NCI-H226 (cell line): ENCODE results near the gene M6PR.

Experiments used
- DNase-seq: peaks from one replicate; pipeline ENCODE4 v3.0.0-alpha.2; 2015

The M6PR gene

DNA sequence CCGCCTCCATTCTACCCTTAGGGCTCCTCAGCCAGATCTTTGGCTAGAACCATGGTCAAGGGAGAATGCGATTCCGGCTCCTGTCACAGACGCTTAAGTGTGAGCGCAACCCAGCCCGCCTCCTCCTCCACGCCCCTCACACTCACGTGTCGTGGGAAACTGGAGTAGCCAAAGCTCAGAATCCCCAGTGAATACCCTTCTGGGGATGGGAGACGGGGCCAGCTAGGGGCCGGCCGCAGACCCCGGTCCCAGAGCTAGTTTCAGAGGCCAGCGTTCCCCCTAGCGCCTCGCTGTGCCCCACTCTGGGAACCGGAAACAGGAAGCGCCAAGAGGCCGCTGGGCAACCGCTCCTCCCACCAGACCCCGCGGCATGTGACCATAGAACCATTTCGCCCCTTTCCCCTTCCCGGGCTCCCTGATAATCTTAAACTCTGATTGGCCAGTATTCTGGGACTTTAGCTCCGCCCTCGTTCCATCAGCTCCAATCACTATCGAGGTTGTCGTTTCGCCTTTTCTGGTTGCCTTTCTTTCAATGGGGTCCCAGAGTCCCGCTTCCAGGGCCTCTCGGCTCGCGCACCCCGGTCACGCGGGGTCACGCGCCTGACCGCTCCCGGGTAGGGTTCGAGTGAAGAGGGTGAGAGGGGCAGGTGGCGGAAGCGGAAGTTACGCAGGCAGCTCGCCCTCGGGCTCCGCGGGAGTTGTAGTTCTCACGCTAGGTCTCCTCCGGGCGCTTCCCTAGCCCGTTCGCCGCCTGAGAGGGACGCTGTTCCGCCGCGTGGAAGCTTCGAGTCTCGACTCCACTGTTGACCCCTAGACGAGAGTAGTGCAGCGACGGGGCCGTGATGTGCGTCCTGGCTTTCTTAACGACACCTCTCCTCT is at the start of gene M6PR:
Gene M6PR (minus strand): TSS at position 304 of the 879 bp plus-strand sequence. CDS start 3,241 bp downstream, outside the sequence.
- DNase-seq = peak; percentile 96

- peak; percentile 70 for DNase-seq
Measured at GRCh38 chr12:8996682-8997405, 47.4 kb upstream of the M6PR start.

DNA sequence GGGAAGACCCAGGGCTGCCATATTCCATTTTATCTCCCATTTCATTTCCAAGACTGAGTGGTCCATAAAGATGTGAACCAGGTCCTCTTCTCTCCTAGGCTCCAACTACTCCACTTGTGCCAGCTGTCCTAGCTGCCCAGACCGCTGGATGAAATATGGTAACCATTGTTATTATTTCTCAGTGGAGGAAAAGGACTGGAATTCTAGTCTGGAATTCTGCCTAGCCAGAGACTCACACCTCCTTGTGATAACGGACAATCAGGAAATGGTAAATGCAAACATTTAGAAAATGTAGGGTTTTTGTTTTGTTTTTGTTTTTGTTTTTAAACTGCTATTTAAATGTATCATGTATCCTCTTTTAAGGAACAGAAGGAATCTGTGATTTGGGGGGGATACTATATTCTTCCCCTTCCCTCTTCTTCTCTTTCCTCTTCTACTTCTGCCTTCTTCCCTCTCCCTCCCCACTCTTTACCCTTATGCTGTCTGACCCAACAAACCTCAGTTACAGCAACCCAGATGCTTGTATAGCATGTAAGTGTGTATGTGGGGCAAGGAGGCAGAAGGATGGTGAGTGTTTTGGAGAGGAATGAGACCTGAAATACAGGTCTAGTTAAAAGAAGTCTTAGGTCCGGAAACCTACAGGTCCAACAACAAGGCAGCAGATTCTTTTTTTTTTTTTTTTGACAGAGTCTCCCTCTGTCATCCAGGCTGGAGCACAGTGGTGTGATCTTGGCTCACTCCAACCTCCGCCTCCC is 45.8 kb upstream of the M6PR start:
- no peak for DNase-seq

DNA sequence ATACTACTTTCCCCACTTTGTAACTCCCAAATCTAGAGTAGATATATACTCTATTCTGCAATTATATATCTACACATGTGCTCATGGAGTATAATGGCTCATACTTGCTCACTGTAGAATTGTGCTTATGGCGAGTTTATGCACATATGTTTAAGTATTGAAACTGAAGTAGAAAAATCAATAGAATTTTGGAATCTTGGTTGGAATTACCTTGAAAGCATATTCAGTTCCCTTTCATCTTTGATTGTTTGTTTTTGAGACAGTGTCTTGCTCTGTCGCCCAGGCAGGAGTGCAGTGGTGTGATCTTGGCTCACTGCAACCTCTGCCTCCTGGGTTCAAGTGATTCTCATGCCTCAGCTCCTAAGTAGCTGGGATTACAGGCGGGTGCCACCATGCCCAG is 44.4 kb upstream of the M6PR start:
- no peak for DNase-seq

DNA sequence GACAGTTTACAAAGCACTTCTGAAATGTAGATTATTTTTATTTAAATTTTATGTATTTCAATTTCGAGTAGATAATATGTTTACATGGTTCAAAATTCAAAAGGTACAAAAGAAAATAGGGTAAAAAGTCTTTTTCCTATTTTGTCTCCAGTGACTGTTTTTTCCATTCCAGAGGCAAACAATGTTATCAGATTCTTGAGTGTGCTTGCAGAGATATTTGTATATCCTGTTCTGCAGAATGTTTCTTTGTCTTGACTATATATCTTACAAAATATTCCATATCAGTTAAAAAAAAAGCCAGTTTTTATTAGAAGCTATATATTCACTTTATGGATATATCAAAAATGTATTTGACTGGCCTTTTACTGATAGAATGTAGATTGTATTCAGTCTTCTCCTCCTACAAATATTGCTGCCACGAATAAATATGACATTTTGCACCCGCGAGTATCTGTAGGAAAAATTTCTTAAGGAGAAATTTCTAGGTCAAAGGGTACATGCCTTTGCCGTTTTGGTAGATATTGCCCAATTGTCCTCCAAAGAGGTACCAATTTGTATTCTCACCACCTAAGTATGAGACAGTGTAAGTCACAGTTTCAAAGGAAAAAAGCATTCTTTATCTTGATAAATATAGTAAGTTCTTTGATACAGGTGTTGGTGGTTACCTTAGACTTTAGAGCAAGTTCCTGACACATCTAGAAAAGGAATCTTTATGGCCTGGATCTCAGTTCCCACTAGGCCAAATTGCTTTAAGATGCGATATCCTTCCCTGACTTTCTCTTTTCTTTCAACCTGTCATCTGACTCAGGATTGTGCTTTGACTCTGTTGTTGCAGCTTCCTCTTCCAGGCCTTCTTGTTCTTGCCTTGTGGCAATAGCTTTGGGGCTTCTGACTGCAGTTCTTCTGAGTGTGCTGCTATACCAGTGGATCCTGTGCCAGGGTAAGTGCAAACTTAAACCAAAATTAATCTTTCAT is 42.2 kb upstream of the M6PR start:
- DNase-seq = no peak

DNA sequence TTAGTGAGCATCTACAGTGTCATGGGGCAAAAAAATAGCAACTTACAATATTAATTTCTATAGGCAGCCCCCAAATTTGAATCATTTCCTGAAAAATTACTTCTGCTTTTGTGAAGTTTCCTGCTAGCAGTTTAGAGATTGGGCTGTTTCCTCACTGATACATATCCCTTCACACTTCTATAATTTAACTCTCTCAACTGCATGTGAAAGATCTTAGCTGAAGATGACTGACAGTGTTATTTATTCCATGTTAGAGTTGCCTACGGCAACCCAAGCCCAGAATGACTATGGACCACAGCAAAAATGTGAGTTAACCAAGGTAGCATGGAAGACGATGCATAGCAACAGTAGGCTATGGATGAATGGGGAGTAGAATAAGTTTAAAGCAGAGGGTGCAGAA is 40.0 kb upstream of the M6PR start, which contains the start of gene KLRG1:
Gene KLRG1 (plus strand): TSS at position 134 of the 400 bp plus-strand sequence. CDS start 90 bp downstream, at position 224.
- DNase-seq = no peak

- no peak for DNase-seq
Measured at GRCh38 chr12:8987685-8988084, 38.2 kb upstream of the M6PR start.

DNA sequence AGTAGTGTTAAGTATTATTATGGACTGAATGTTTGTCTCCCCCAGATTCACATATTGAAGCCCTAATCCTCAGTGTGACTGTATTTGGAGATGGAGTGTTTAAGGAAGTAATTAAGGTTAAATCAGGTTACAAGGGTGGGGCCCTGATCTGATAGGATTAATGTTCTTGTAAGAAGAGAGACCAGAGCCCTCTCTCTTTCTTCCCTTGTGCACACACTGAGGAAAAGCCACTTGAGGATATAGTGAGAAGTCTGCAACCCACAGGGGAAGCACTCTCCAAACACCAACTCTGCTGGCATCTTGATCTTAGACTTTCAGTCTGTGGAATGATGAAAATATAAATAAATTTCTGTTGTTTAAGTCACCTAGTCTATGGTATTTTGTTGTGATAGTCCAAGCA is 37.7 kb upstream of the M6PR start:
- no peak for DNase-seq

DNA sequence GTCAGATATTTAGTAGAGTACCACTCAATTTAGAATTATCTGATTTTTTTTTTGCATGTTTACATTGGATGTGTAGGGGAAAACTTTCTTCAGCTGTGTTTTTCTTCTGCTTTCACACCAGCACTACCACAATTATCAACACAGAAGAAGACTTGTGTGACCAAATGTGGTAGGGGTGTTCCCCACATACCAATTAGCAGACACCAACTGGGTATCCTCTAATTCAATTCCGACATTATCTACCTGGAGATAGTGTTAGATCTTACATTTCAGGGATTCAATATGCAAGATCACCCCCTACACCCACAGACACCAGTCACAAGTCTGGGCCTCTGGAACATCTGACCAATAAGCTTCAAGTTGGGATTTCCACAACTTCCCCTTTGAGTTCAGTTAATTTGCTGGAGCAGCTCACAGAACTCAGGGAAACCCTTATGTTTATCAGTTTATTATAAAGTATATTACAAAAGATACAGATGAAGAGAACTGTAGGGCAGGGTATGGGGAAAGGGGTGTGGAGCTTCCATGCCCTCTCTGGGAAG is 35.8 kb upstream of the M6PR start:
- no peak for DNase-seq

DNA sequence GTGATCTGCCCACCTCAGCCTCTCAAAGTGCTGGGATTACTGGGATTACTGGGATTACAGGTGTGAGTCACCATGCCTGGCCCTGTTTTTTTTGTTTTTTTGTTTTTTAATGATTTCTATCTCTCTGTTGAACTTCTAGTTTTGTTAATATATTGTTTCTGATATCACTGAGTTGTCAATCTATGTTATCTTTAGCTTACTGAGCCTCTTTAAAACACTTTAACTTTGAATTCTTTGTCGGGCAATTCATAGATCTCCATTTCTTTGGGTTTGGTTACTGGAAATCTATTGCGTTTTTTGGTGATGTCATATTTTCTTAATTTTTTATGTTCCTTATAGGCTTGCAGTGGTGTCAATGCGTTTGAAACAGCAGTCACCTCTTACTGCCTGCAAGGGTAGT is 30.7 kb upstream of the M6PR start:
- no peak for DNase-seq

GRCh38 chr12:8970432-8970831 is 21.0 kb upstream of the M6PR start:
- DNase-seq = no peak

GRCh38 chr12:8969861-8970411 is 20.5 kb upstream of the M6PR start:
- DNase-seq = no peak

DNA sequence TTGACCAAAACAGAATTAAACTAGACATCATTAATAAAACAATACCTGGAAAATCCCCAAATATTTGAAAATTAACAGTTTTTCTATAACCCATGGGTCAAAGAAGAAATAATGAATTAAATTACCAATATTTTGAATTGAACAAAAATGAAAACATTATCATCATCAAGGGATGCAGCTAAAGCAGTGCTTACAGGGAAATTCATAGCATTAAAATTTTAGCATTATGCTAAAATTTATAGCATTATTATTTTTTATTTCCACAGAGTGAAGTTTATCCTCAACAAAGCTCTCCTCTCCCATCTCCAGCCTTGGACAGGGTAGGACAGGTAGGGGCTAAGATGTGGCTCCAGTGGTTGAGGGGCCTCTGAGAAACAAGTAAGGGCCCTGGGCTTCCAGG is 19.3 kb upstream of the M6PR start:
- DNase-seq = no peak

GRCh38 chr12:8960176-8960575 is 10.7 kb upstream of the M6PR start:
- no peak for DNase-seq

GRCh38 chr12:8958066-8958465 is 8.6 kb upstream of the M6PR start:
- DNase-seq = no peak

DNA sequence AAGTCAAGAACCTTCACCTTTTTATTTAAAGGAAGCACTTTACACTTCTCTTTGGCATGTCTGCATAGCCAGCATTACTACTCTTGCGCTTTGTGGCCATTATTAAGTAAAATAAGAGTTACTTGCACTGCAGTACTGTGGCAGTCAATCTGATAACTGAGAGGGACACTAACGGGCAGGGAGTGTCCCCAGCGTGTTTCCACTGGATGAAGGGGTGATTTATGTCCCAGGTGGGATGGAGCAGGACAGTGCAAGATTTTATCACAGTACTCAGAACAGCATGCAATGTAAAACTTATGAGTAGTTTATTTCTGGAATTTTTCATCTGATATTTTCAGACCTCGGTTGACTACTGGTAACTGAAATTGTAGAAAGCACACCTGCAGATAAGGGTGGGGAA is 8.1 kb upstream of the M6PR start:
- no peak for DNase-seq

DNA sequence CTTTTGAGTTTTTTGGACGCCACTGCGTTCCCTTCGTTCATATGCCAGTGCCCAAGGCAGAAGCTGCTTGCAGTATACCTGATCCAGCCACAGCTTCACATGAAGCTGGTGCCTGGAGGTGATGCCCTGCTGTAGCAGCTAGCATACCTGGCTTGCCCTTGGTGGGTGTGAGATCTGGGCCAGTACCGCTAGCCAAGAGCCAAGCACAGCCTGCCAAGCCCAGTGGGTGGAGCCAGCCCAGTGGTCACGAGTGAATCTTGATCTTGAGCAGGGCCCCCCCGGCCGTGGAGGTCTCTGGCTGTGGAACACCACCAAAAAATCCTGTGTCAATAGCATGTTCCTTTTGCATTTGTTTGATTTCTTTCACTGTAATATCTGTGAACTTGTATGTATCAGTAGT is 7.3 kb upstream of the M6PR start:
- DNase-seq = no peak

GRCh38 chr12:8956073-8956472 is 6.6 kb upstream of the M6PR start:
- DNase-seq = no peak

DNA sequence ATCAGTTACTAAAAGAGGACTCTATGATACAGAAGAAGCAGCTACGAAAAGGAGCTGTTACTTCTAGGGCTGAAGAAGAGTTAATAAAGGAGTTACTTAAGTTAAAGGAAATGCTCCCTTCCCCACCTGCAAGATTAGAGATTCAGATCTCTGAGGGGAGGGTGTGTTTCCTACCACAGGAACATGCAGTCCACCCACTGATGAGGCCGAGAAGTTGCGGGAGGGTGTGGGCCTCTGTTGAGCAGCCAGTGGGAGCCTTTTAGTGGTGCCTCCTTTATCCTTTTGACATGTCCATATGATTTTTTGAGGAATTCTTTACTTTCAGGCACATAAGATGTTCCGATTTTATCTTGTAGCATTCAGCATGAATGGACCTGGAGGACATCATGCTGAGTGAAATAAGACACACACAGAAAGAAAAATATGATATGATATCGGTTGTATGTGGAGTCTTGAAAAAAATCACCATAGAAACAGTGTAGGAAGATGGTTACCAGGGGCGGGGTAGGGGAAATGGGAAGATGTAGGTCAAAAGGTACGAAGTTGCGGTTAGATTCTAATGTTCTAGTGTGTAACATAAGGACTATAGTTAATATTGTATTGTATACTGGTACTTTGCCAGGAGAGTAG is 4.4 kb upstream of the M6PR start:
- DNase-seq = no peak

- DNase-seq = no peak
Measured at GRCh38 chr12:8951744-8952143, 2.3 kb upstream of the M6PR start.
